ENCODE results near the gene RPTOR. TPM values are rescaled to one million over a fixed set of nuclear protein-coding genes. Genes with fewer than 3 reads are reported as not detected.

Gene RPTOR
- total and polyA plus RNA-seq, 4 experiments from 2014 or later: 2.4 to 51.8 (median 29.6) TPM

GRCh38 chr17:80984749-80985148 is 440.1 kb downstream of the RPTOR start:
- Mint-ChIP-seq H3K4me3 (no peak overlapping the region), H3K4me1 (peaks cover 6 to 23% (median 12%) of the 10 kb centered on the region in 4 donors), H3K9me3 (peaks cover 0 to 3% (median 0%) of the 10 kb centered on the region in 8 donors), H3K27ac (no peak overlapping the region), H3K36me3 (no peaks in the 10 kb centered on the region), H3K27me3 (peaks cover 11 to 16% of the 10 kb centered on the region in 2 donors)
- Histone ChIP-seq H3K9me3 (ENCODE audit: control insufficient read depth in 1 of 2, low read length in 2 of 2) (no peaks in the 10 kb centered on the region), H3K27ac (ENCODE audit: low read depth, low read length) (no peak overlapping the region), H3K36me3 (ENCODE audit: insufficient read depth, low read length) (no peaks in the 10 kb centered on the region), H3K27me3 (ENCODE audit: insufficient read depth, low read length) (no peaks in the 10 kb centered on the region), H3K4me3 (ENCODE audit: low read length in 2 of 2) (no peak overlapping the region), H3K4me1 (ENCODE audit: insufficient read depth, low read length) (peaks cover 17% of the 10 kb centered on the region)
- no peak for DNase-seq
- POLR2A ChIA-PET (ENCODE audit: partially characterized antibody): no interaction called here
- intact Hi-C loops (cut with micrococcal nuclease): loop anchor here (10.0 kb wide), 1 partner anchor 410 kb away; no protein-coding TSS in a partner anchor
- CTCF ChIA-PET (ENCODE audit: partially characterized antibody): interaction anchor here (4.6 kb wide), 1 partner anchor 557 kb away, joined by 21 read pairs; no protein-coding TSS in a partner anchor

- H3K27ac Mint-ChIP-seq: no peak overlapping the region
- intact Hi-C loops (cut with micrococcal nuclease): loop anchor here (10.0 kb wide), 1 partner anchor 411 kb away; no protein-coding TSS in a partner anchor
- peaks cover 5 to 25% (median 8%) of the 10 kb centered on the region in 4 donors for H3K4me1 Mint-ChIP-seq
Observed at GRCh38 chr17:80986046-80986445, 441.4 kb downstream of the RPTOR start.

GRCh38 chr17:80986816-80987475 is 442.3 kb downstream of the RPTOR start:
- intact Hi-C loops (cut with micrococcal nuclease): loop anchor here (10.0 kb wide), 1 partner anchor 412 kb away; no protein-coding TSS in a partner anchor

More at GRCh38 chr17:80986046-80986445, 441.4 kb downstream of the RPTOR start:
- POLR2A ChIA-PET (ENCODE audit: partially characterized antibody): no interaction called here
- H3K27me3 ChIP-seq (ENCODE audit: insufficient read depth, low read length): no peaks in the 10 kb centered on the region
- no peak overlapping the region for H3K4me3 Mint-ChIP-seq
- H3K36me3 Mint-ChIP-seq: no peaks in the 10 kb centered on the region
- CTCF ChIA-PET (ENCODE audit: partially characterized antibody): interaction anchor here (0.9 kb wide), 1 partner anchor 115 kb away, joined by 3 read pairs; no protein-coding TSS in a partner anchor
- H3K27me3 Mint-ChIP-seq: peaks cover 4 to 8% of the 10 kb centered on the region in 2 donors
- H3K36me3 ChIP-seq (ENCODE audit: insufficient read depth, low read length): no peaks in the 10 kb centered on the region
- no peak overlapping the region for H3K4me3 ChIP-seq (ENCODE audit: low read length in 2 of 2)
- peaks cover 17% of the 10 kb centered on the region for H3K4me1 ChIP-seq (ENCODE audit: insufficient read depth, low read length)
- H3K27ac ChIP-seq (ENCODE audit: low read depth, low read length): no peak overlapping the region
- H3K9me3 Mint-ChIP-seq: peaks cover 0 to 3% (median 0%) of the 10 kb centered on the region in 8 donors
- no peaks in the 10 kb centered on the region for H3K9me3 ChIP-seq (ENCODE audit: control insufficient read depth in 1 of 2, low read length in 2 of 2)
- no peak for DNase-seq

GRCh38 chr17:80987941-80988461 is 443.4 kb downstream of the RPTOR start:
- CTCF ChIA-PET (ENCODE audit: partially characterized antibody): interaction anchor here (0.7 to 1.7 kb wide), 11 partner anchors 9 to 561 kb away, joined by 3 to 11 read pairs (median 3); no protein-coding TSS in a partner anchor
- POLR2A ChIA-PET (ENCODE audit: partially characterized antibody): interaction anchor here (1.0 to 1.8 kb wide), 2 partner anchors 30 to 534 kb away, joined by 3 to 6 read pairs; no protein-coding TSS in a partner anchor
- Histone ChIP-seq H3K4me1 (ENCODE audit: insufficient read depth, low read length) (peaks cover 25% of the 10 kb centered on the region), H3K4me3 (ENCODE audit: low read length in 2 of 2) (no peak overlapping the region), H3K27ac (ENCODE audit: low read depth, low read length) (no peak overlapping the region), H3K36me3 (ENCODE audit: insufficient read depth, low read length) (no peaks in the 10 kb centered on the region), H3K9me3 (ENCODE audit: control insufficient read depth in 1 of 2, low read length in 2 of 2) (no peaks in the 10 kb centered on the region), H3K27me3 (ENCODE audit: insufficient read depth, low read length) (no peaks in the 10 kb centered on the region)
- Mint-ChIP-seq H3K27me3 (peaks cover 2 to 5% of the 10 kb centered on the region in 2 donors), H3K9me3 (peaks cover 0 to 1% (median 0%) of the 10 kb centered on the region in 8 donors), H3K4me1 (peaks cover 9 to 27% (median 15%) of the 10 kb centered on the region in 4 donors), H3K36me3 (peaks cover 0 to 2% of the 10 kb centered on the region in 2 donors), H3K4me3 (no peak overlapping the region), H3K27ac (peak overlapping the region in 1 of 7 donors; percentile 59)
- no peak for DNase-seq
- intact Hi-C loops (cut with micrococcal nuclease): loop anchor here (2.0 to 10.0 kb wide), 2 partner anchors 31 to 413 kb away; no protein-coding TSS in a partner anchor

More at GRCh38 chr17:80986816-80987475, 442.3 kb downstream of the RPTOR start:
- Histone ChIP-seq H3K4me1 (ENCODE audit: insufficient read depth, low read length) (peaks cover 19% of the 10 kb centered on the region), H3K4me3 (ENCODE audit: low read length in 2 of 2) (no peak overlapping the region), H3K9me3 (ENCODE audit: control insufficient read depth in 1 of 2, low read length in 2 of 2) (no peaks in the 10 kb centered on the region), H3K36me3 (ENCODE audit: insufficient read depth, low read length) (no peaks in the 10 kb centered on the region), H3K27ac (ENCODE audit: low read depth, low read length) (no peak overlapping the region), H3K27me3 (ENCODE audit: insufficient read depth, low read length) (no peaks in the 10 kb centered on the region)
- H3K36me3 Mint-ChIP-seq: no peaks in the 10 kb centered on the region
- H3K9me3 Mint-ChIP-seq: peaks cover 0 to 3% (median 0%) of the 10 kb centered on the region in 8 donors
- peaks cover 4 to 8% of the 10 kb centered on the region in 2 donors for H3K27me3 Mint-ChIP-seq
- H3K4me3 Mint-ChIP-seq: no peak overlapping the region
- H3K27ac Mint-ChIP-seq: no peak overlapping the region
- peaks cover 5 to 22% (median 11%) of the 10 kb centered on the region in 4 donors for H3K4me1 Mint-ChIP-seq
- DNase-seq: no peak
- POLR2A ChIA-PET (ENCODE audit: partially characterized antibody): no interaction called here
- CTCF ChIA-PET (ENCODE audit: partially characterized antibody): interaction anchor here (0.7 to 1.3 kb wide), 3 partner anchors 115 to 787 kb away, joined by 3 to 4 read pairs (median 3); no protein-coding TSS in a partner anchor

GRCh38 chr17:80989586-80989913 is 444.9 kb downstream of the RPTOR start:
- peak overlapping the region in 1 of 7 donors; percentile 82 for H3K27ac Mint-ChIP-seq
- Histone ChIP-seq H3K9me3 (ENCODE audit: control insufficient read depth in 1 of 2, low read length in 2 of 2) (no peaks in the 10 kb centered on the region), H3K4me1 (ENCODE audit: insufficient read depth, low read length) (peaks cover 33% of the 10 kb centered on the region), H3K36me3 (ENCODE audit: insufficient read depth, low read length) (no peaks in the 10 kb centered on the region), H3K4me3 (ENCODE audit: low read length in 2 of 2) (no peak overlapping the region), H3K27me3 (ENCODE audit: insufficient read depth, low read length) (no peaks in the 10 kb centered on the region), H3K27ac (ENCODE audit: low read depth, low read length) (no peak overlapping the region)
- no peak for DNase-seq
- ChIA-PET CTCF (ENCODE audit: partially characterized antibody) (interaction anchor here (0.6 to 1.7 kb wide), 12 partner anchors 16 to 563 kb away, joined by 3 to 11 read pairs (median 4); no protein-coding TSS in a partner anchor), POLR2A (ENCODE audit: partially characterized antibody) (interaction anchor here (1.0 to 1.8 kb wide), 2 partner anchors 28 to 34 kb away, joined by 4 to 6 read pairs; no protein-coding TSS in a partner anchor)
- H3K9me3 Mint-ChIP-seq: peaks cover 0 to 1% (median 0%) of the 10 kb centered on the region in 8 donors
- peaks cover 9 to 34% (median 21%) of the 10 kb centered on the region in 4 donors for H3K4me1 Mint-ChIP-seq
- intact Hi-C loops (cut with micrococcal nuclease): loop anchor here (1.0 to 10.0 kb wide), 4 partner anchors 29 to 415 kb away; no protein-coding TSS in a partner anchor
- peaks cover 0 to 5% of the 10 kb centered on the region in 2 donors for H3K36me3 Mint-ChIP-seq
- H3K27me3 Mint-ChIP-seq: peaks cover 2 to 3% of the 10 kb centered on the region in 2 donors
- H3K4me3 Mint-ChIP-seq: peak overlapping the region in 5 of 8 donors; percentile 26 to 84 (median 48)

- intact Hi-C loops (cut with micrococcal nuclease): no loop called here
- DNase-seq: no peak
- Mint-ChIP-seq H3K4me3 (peak overlapping the region; percentile 79 to 86 (median 84)), H3K36me3 (peaks cover 6 to 16% of the 10 kb centered on the region in 2 donors), H3K4me1 (peaks cover 9 to 34% (median 21%) of the 10 kb centered on the region in 4 donors), H3K27me3 (peaks cover 0 to 1% of the 10 kb centered on the region in 2 donors), H3K27ac (peak overlapping the region; percentile 66 to 91 (median 86)), H3K9me3 (peaks cover 0 to 1% (median 0%) of the 10 kb centered on the region in 8 donors)
- CTCF ChIA-PET (ENCODE audit: partially characterized antibody): interaction anchor here (0.6 to 1.3 kb wide), 3 partner anchors 27 to 564 kb away, joined by 3 to 4 read pairs (median 4); no protein-coding TSS in a partner anchor
- peak overlapping the region; percentile 30 to 63 for H3K4me3 ChIP-seq (ENCODE audit: low read length in 2 of 2)
- H3K36me3 ChIP-seq (ENCODE audit: insufficient read depth, low read length): peaks cover 6% of the 10 kb centered on the region
- H3K9me3 ChIP-seq (ENCODE audit: control insufficient read depth in 1 of 2, low read length in 2 of 2): no peaks in the 10 kb centered on the region
- no peaks in the 10 kb centered on the region for H3K27me3 ChIP-seq (ENCODE audit: insufficient read depth, low read length)
- peak overlapping the region; percentile 70 for H3K27ac ChIP-seq (ENCODE audit: low read depth, low read length)
- POLR2A ChIA-PET (ENCODE audit: partially characterized antibody): interaction anchor here (0.7 to 2.7 kb wide), 5 partner anchors 28 to 618 kb away, joined by 3 to 25 read pairs (median 3); no protein-coding TSS in a partner anchor
- peaks cover 33% of the 10 kb centered on the region for H3K4me1 ChIP-seq (ENCODE audit: insufficient read depth, low read length)
Observed at GRCh38 chr17:80990921-80991644, 446.4 kb downstream of the RPTOR start.

Data from CD4-positive, alpha-beta memory T cell (primary cell).